Ascending aorta (tissue), 2 donors: ENCODE data around the gene GPX4. TPM values are rescaled to one million over a fixed set of nuclear protein-coding genes. Genes with fewer than 3 reads are reported as not detected.

Experiments
- DNase-seq, 2 donors: peaks; one replicate each; pipeline ENCODE4 v3.0.0-alpha.2; 2019; ENCODE audit warnings: low spot score in 2 of 2
- H3K27ac ChIP-seq, 2 donors: fragments of 200-600 bp; sonication (generic); one replicate each; pipeline ENCODE4 v1.5.1; 2016 to 2017; ENCODE audit warnings: mild to moderate bottlenecking in 1 of 2
- H3K27me3 ChIP-seq: fragments of 200-600 bp; sonication (generic); one replicate; pipeline ENCODE4 v1.5.1; 2017
- H3K36me3 ChIP-seq, 2 donors: fragments of 200-600 bp; sonication (generic); one replicate each; pipeline ENCODE4 v1.5.1; 2016
- H3K4me1 ChIP-seq, 2 donors: fragments of 200-600 bp; sonication (generic); one replicate each; pipeline ENCODE4 v1.5.1; 2016 to 2017; ENCODE audit warnings: mild to moderate bottlenecking in 1 of 2
- H3K4me3 ChIP-seq, 2 donors: fragments of 200-600 bp; sonication (generic); one replicate each; pipeline ENCODE4 v1.5.1; 2016 to 2017; ENCODE audit warnings: mild to moderate bottlenecking in 1 of 2
- H3K9me3 ChIP-seq, 2 donors: fragments of 200-600 bp; sonication (generic); one replicate each; pipeline ENCODE4 v1.5.1; 2016
- intact Hi-C: fragments of 100-400 bp; cut with DNase I; formaldehyde crosslinking; loops from one replicate; pipeline ENCODE4 v1.15.1; 2023
- total RNA-seq: library from RNA; depleted of rRNA; stranded (reverse); fragments of >200 nt; gene quantifications from one replicate; pipeline ENCODE4 v1.1.0, GENCODE V29; 2016
- TF ChIP-seq, protein P1 (sequence below), 3 experiments: fragments of 200-600 bp in 2 of 3; fragments of 450-650 bp in 1 of 3; sonication (generic) in 2 of 3; IDR thresholded peaks; one replicate each; pipeline ENCODE4 v1.5.1; 2016 to 2019; ENCODE audit warnings: antibody characterized with exemption in 3 of 3, mild to moderate bottlenecking in 1 of 3, moderate library complexity in 1 of 3

GPX4 gene
- total RNA-seq, 1 donor from 2014 or later = 348 TPM

DNA sequence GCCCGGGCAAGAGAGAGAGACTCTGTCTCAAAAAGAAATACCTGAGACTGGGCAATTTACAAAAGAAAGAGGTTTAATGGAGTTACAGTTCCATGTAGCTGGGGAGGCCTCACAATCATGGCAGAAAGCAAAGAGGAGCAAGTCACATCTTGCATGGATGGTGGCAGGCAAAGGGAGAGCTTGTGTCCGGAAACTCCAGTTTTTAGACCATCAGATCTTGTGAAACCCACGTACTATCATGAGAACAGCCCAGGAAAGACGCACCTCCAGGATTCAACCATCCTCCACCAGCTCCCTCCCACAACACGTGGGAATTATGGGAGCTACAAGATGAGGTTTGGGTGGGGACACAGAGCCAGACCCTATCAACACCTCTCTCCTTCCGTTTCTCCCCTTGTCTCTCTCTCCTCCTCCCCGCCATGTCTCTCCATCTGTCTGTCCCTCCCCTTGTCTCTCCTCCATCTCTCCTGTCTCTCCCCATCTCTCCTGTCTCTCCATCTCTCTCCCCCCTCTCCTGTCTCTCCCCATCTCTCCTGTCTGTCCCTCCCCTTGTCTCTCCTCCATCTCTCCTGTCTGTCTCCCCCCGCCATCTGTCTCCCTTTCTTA, 18.6 kb upstream of the GPX4 start:
- intact Hi-C loops = no loop called here
- TF ChIP-seq, protein P1, sequence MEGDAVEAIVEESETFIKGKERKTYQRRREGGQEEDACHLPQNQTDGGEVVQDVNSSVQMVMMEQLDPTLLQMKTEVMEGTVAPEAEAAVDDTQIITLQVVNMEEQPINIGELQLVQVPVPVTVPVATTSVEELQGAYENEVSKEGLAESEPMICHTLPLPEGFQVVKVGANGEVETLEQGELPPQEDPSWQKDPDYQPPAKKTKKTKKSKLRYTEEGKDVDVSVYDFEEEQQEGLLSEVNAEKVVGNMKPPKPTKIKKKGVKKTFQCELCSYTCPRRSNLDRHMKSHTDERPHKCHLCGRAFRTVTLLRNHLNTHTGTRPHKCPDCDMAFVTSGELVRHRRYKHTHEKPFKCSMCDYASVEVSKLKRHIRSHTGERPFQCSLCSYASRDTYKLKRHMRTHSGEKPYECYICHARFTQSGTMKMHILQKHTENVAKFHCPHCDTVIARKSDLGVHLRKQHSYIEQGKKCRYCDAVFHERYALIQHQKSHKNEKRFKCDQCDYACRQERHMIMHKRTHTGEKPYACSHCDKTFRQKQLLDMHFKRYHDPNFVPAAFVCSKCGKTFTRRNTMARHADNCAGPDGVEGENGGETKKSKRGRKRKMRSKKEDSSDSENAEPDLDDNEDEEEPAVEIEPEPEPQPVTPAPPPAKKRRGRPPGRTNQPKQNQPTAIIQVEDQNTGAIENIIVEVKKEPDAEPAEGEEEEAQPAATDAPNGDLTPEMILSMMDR (IDR thresholded peaks at IDR 0.05) = no peak
- no peaks in the 10 kb centered on the region for H3K27me3 ChIP-seq
- no peak for DNase-seq
- peaks cover 0 to 3% of the 10 kb centered on the region in 2 donors for H3K4me1 ChIP-seq
- peaks cover 13 to 36% of the 10 kb centered on the region in 2 donors for H3K36me3 ChIP-seq
- H3K4me3 ChIP-seq = no peak overlapping the region
- H3K27ac ChIP-seq = no peak overlapping the region
- no peaks in the 10 kb centered on the region for H3K9me3 ChIP-seq

DNA sequence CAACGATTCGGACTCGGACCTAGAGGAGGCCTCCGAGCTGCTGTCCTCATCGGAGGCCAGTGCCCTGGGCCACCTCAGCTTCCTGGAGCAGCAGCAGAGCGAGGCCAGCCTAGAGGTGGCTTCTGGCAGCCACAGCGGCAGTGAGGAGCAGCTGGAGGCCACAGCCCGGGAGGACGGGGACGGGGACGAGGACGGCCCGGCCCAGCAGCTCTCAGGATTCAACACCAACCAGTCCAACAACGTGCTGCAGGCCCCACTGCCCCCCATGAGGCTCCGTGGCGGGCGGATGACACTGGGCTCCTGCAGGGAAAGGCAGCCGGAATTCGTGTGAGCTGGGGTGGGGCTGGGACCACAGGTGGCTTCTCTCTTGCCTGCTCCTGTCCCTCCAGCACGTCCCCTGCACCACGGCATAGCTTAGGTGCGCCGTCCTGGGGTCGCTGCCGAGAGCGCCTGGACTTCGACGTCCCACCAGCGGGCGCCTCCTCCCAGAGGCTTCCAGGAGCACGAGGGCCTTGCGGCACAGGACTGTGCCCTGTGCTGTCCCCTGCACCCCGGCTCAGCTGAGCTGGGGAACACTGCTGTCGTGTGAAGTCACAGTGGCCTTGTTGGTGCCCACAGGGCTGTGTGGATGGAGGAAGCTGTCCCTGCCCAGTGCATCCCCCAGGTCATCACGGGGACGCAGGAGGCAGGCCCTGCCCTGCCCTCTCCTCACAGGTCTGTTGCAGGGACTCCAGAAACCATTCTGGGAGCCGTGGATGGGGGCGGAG, 17.9 kb upstream of the GPX4 start:
- peaks cover 0 to 3% of the 10 kb centered on the region in 2 donors for H3K4me1 ChIP-seq
- TF ChIP-seq, protein P1 (IDR thresholded peaks at IDR 0.05) = no peak
- H3K36me3 ChIP-seq = peaks cover 20 to 41% of the 10 kb centered on the region in 2 donors

DNA sequence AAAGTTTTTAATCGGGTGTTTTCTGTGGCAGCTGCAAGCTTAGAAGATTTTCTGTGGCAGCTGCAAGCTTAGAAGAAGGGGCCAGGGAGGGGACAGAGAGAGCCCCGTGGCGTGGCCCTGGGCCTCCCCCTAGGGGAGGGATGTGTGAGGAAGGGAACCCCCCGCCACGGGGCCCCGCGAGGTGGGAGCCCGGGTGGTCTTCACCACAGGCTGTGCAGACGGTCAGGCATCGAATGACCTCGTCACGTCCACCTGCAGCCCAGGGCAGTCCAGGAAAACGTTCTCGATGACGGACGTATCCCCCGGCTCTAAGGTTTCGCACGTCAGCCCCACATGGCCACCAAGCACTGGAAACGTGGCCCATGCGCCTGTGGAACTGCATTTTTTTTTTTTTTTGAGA, 17.2 kb upstream of the GPX4 start:
- TF ChIP-seq, protein P1 (IDR thresholded peaks at IDR 0.05) = no peak
- Histone ChIP-seq H3K9me3 (no peaks in the 10 kb centered on the region), H3K4me3 (no peak overlapping the region), H3K27me3 (no peaks in the 10 kb centered on the region), H3K27ac (no peak overlapping the region), H3K4me1 (peaks cover 0 to 3% of the 10 kb centered on the region in 2 donors), H3K36me3 (peaks cover 28 to 49% of the 10 kb centered on the region in 2 donors)
- intact Hi-C loops = no loop called here
- no peak for DNase-seq

More for the DNA sequence above, 17.9 kb upstream of the GPX4 start:
- Histone ChIP-seq H3K27me3 (no peaks in the 10 kb centered on the region), H3K4me3 (no peak overlapping the region), H3K27ac (no peak overlapping the region), H3K9me3 (no peaks in the 10 kb centered on the region)
- DNase-seq = no peak
- intact Hi-C loops = no loop called here

DNA sequence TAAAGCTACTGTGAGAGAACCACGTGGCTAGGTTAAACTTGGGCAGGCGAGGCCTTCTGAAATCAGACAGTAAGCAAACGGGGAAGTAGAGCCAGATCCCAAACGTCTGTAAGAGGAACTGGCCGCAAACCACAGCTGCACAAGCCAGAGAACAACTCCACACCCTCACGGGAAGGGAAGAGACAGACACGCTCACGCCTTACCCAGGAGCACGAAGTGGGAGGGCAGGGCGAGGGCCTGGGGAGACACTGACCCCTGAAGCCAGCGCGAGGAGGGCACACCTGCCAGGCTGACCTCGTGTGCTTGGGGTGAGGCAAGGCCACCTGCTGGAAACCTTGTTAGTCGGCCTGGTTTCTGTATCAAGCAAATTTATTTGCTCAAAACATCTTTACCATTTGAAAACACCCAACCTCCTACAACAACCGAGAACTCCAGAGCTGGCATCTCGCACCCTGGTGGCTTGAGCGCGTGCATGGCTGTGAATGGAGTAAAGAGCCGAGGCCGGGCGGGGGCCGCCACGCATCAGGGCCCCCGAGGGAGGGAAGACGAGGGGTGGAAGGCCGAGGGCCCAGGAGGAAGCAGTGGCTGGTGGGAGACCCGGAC, 15.9 kb upstream of the GPX4 start:
- intact Hi-C loops = no loop called here
- H3K27me3 ChIP-seq = no peaks in the 10 kb centered on the region
- H3K4me1 ChIP-seq = peaks cover 0 to 3% of the 10 kb centered on the region in 2 donors
- no peaks in the 10 kb centered on the region for H3K9me3 ChIP-seq
- H3K27ac ChIP-seq = peak overlapping the region; percentile 60 to 66
- no peak overlapping the region for H3K4me3 ChIP-seq
- peaks cover 29 to 53% of the 10 kb centered on the region in 2 donors for H3K36me3 ChIP-seq
- TF ChIP-seq, protein P1 (IDR thresholded peaks at IDR 0.05) = no peak
- DNase-seq = peak in 1 of 2 donors; percentile 53

DNA sequence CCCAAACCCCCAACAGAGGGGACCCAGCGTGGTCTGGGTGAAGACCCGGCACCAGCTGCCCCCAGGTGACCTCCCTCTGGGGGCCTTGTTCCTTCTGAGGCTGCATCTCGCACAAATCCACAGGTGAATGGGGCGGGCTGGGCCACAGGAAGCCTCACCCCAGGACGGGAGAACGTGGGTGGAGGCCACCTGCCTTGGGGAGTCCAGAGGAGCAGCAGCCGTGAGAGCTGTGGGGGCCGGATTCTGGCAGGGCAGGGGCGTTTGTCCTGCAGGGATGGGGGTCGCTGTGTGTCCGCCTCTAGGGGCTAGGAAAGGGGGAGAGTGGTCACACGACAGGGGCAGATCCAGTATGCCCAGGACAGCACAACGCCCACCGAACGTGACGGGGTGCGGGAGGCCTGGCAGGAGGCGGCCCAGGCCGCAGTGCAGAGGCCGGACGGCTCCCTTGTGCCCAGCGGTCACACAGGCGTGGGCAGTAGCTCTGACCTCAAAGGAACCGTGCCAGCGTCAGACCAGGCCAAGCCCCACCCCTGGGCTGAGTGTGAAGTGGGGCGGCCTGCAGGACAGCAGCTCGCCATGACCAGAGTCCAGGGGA, 15.3 kb upstream of the GPX4 start:
- Histone ChIP-seq H3K27ac (peak overlapping the region; percentile 60 to 66), H3K9me3 (no peaks in the 10 kb centered on the region), H3K36me3 (peaks cover 29 to 53% of the 10 kb centered on the region in 2 donors), H3K27me3 (no peaks in the 10 kb centered on the region), H3K4me1 (peaks cover under 1 to 3% of the 10 kb centered on the region in 2 donors), H3K4me3 (no peak overlapping the region)
- DNase-seq = no peak
- intact Hi-C loops = no loop called here
- TF ChIP-seq, protein P1 (IDR thresholded peaks at IDR 0.05) = no peak
